Measurements from ENCODE around the gene NPAS3.

- TF ChIP-seq, protein P1, sequence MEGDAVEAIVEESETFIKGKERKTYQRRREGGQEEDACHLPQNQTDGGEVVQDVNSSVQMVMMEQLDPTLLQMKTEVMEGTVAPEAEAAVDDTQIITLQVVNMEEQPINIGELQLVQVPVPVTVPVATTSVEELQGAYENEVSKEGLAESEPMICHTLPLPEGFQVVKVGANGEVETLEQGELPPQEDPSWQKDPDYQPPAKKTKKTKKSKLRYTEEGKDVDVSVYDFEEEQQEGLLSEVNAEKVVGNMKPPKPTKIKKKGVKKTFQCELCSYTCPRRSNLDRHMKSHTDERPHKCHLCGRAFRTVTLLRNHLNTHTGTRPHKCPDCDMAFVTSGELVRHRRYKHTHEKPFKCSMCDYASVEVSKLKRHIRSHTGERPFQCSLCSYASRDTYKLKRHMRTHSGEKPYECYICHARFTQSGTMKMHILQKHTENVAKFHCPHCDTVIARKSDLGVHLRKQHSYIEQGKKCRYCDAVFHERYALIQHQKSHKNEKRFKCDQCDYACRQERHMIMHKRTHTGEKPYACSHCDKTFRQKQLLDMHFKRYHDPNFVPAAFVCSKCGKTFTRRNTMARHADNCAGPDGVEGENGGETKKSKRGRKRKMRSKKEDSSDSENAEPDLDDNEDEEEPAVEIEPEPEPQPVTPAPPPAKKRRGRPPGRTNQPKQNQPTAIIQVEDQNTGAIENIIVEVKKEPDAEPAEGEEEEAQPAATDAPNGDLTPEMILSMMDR (IDR thresholded peaks at IDR 0.05): no peak
- TF ChIP-seq POLR2A (IDR thresholded peaks at IDR 0.05): no peak
Measured at GRCh38 chr14:33039311-33039710, 100.6 kb downstream of the NPAS3 start.

Data from tibial nerve (tissue), 3 donors.